G401 (cell line): ENCODE results near the gene SCAMP1. TPM values are rescaled to one million over a fixed set of nuclear protein-coding genes. Genes with fewer than 3 reads are reported as not detected.
A peak's percentile ranks its signal among the peaks of the same experiment; 100 is the strongest.
"Not testable (repeated sequence)": the region's sequence is repeated elsewhere in the genome, so short reads cannot be mapped to it uniquely, and the experiment has no call there.

Experiments used
- DNase-seq: peaks from one replicate; pipeline ENCODE4 v3.0.0-alpha.2; 2015; ENCODE audit warnings: low spot score
- in situ Hi-C: cut with HindIII; loops from 2 replicates; pipeline ENCODE4 v1.10.0; 2016; ENCODE audit warnings: low sequenced_read_pairs, mixed read lengths
- total RNA-seq: library from RNA; depleted of rRNA; stranded (reverse); fragments of >200 nt; shearing (Covaris generic); gene quantifications from 2 replicates; pipeline ENCODE4 v1.2.3, GENCODE V29; 2014; rRNA removed

Gene SCAMP1
- 45.8 and 49.7 TPM in 2 replicates for total RNA-seq

GRCh38 chr5:78359831-78360673, at the start of gene SCAMP1:
TSS of gene SCAMP1 (plus strand) at chr5:78360617. CDS start at chr5:78360672, 55 bp downstream.
- DNase-seq, result peak; percentile 86
- in situ Hi-C loops, result no loop called here

GRCh38 chr5:78317515-78317914, 42.9 kb upstream of the SCAMP1 start:
- no peak for DNase-seq
- in situ Hi-C loops, result no loop called here

- in situ Hi-C loops, result no loop called here
- no peak for DNase-seq
Observed at GRCh38 chr5:78318337-78318736, 42.1 kb upstream of the SCAMP1 start.

GRCh38 chr5:78320401-78320800, 40.0 kb upstream of the SCAMP1 start:
- DNase-seq, result peak; percentile 22
- in situ Hi-C loops, result no loop called here

GRCh38 chr5:78323241-78323640, 37.2 kb upstream of the SCAMP1 start:
- in situ Hi-C loops, result no loop called here
- DNase-seq, result no peak

GRCh38 chr5:78326930-78327329, 33.5 kb upstream of the SCAMP1 start:
- in situ Hi-C loops, result no loop called here
- no peak for DNase-seq

- DNase-seq, result no peak
- in situ Hi-C loops, result no loop called here
Observed at GRCh38 chr5:78327761-78328510, 32.5 kb upstream of the SCAMP1 start.

GRCh38 chr5:78328585-78329173, 31.7 kb upstream of the SCAMP1 start:
- DNase-seq, result no peak
- in situ Hi-C loops, result no loop called here

GRCh38 chr5:78331523-78332080, 28.8 kb upstream of the SCAMP1 start:
- no peak for DNase-seq
- in situ Hi-C loops, result no loop called here

GRCh38 chr5:78334811-78335210, 25.6 kb upstream of the SCAMP1 start:
- no peak for DNase-seq
- in situ Hi-C loops, result no loop called here

GRCh38 chr5:78335976-78336375, 24.4 kb upstream of the SCAMP1 start:
- in situ Hi-C loops, result no loop called here
- no peak for DNase-seq

- in situ Hi-C loops, result no loop called here
- DNase-seq, result no peak
Observed at GRCh38 chr5:78336698-78337097, 23.7 kb upstream of the SCAMP1 start.

GRCh38 chr5:78339617-78340436, 20.6 kb upstream of the SCAMP1 start:
- no peak for DNase-seq
- in situ Hi-C loops, result no loop called here

- in situ Hi-C loops, result no loop called here
- no peak for DNase-seq
Observed at GRCh38 chr5:78341440-78341839, 19.0 kb upstream of the SCAMP1 start.

GRCh38 chr5:78345485-78345884, 14.9 kb upstream of the SCAMP1 start:
- no peak for DNase-seq
- in situ Hi-C loops, result no loop called here

GRCh38 chr5:78353520-78353919, 6.9 kb upstream of the SCAMP1 start:
- in situ Hi-C loops, result no loop called here
- DNase-seq, result no peak

GRCh38 chr5:78354066-78354670, 6.2 kb upstream of the SCAMP1 start:
- in situ Hi-C loops, result no loop called here
- no peak for DNase-seq

GRCh38 chr5:78355561-78355960, 4.9 kb upstream of the SCAMP1 start:
- in situ Hi-C loops, result no loop called here

GRCh38 chr5:78359455-78359830, 974 bp upstream of the SCAMP1 start:
- DNase-seq, in situ Hi-C loops: not testable (repeated sequence)

More at GRCh38 chr5:78355561-78355960, 4.9 kb upstream of the SCAMP1 start:
- no peak for DNase-seq
